DMS114 treated with DMSO at 0.1 percent for 48 hours (cell line): ENCODE results near the gene UQCC2.

Experiments
- DNase-seq: peaks from one replicate; lab custom pipeline; 2025; ENCODE audit not compliant: unreplicated experiment; lab: John Stamatoyannopoulos, UW

UQCC2 gene

GRCh38 chr6:33678233-33678931 is 33.1 kb downstream of the UQCC2 start:
- DNase-seq = no peak

GRCh38 chr6:33677689-33678088 is 33.8 kb downstream of the UQCC2 start:
- DNase-seq = no peak

- DNase-seq = no peak
Measured at GRCh38 chr6:33677143-33677660, 34.3 kb downstream of the UQCC2 start.

GRCh38 chr6:33676416-33677142 is 34.9 kb downstream of the UQCC2 start:
- no peak for DNase-seq

- DNase-seq = no peak
Measured at GRCh38 chr6:33675968-33676367, 35.5 kb downstream of the UQCC2 start.

- DNase-seq = no peak
Measured at GRCh38 chr6:33673851-33674250, 37.6 kb downstream of the UQCC2 start.

- no peak for DNase-seq
Measured at GRCh38 chr6:33672808-33673207, 38.7 kb downstream of the UQCC2 start.

GRCh38 chr6:33671744-33672072 is 39.8 kb downstream of the UQCC2 start:
- DNase-seq = no peak

GRCh38 chr6:33670971-33671743 is 40.3 kb downstream of the UQCC2 start:
- no peak for DNase-seq

- DNase-seq = no peak
Measured at GRCh38 chr6:33670086-33670660, 41.3 kb downstream of the UQCC2 start.

GRCh38 chr6:33668914-33669313 is 42.6 kb downstream of the UQCC2 start:
- no peak for DNase-seq

- no peak for DNase-seq
Measured at GRCh38 chr6:33668328-33668727, 43.2 kb downstream of the UQCC2 start.

GRCh38 chr6:33667776-33668175 is 43.7 kb downstream of the UQCC2 start:
- DNase-seq = no peak

GRCh38 chr6:33667072-33667471 is 44.4 kb downstream of the UQCC2 start:
- no peak for DNase-seq

- DNase-seq = no peak
Measured at GRCh38 chr6:33665957-33666356, 45.5 kb downstream of the UQCC2 start.

GRCh38 chr6:33664506-33665057 is 46.9 kb downstream of the UQCC2 start:
- DNase-seq = no peak

GRCh38 chr6:33663727-33664449 is 47.6 kb downstream of the UQCC2 start:
- DNase-seq = no peak

GRCh38 chr6:33663028-33663427 is 48.5 kb downstream of the UQCC2 start:
- DNase-seq = no peak

GRCh38 chr6:33662318-33662717 is 49.2 kb downstream of the UQCC2 start:
- no peak for DNase-seq

GRCh38 chr6:33661106-33661838 is 50.2 kb downstream of the UQCC2 start:
- no peak for DNase-seq
